ENCODE measurements around the gene CHTF18. TPM values are rescaled to one million over a fixed set of nuclear protein-coding genes. Genes with fewer than 3 reads are reported as not detected.

The CHTF18 gene
- total RNA-seq, 1 donor = 20.0 TPM

GRCh38 chr16:781346-782010, 6.9 kb upstream of the CHTF18 start:
- no peak for DNase-seq (ENCODE audit: low read depth)
- TF ChIP-seq CTCF (IDR thresholded peaks at IDR 0.05; ENCODE audit: insufficient read depth, low read length) = no peak
- H3K4me3 ChIP-seq (ENCODE audit: low read depth, low read length) = no peak overlapping the region

- H3K4me3 ChIP-seq (ENCODE audit: low read depth, low read length) = no peak overlapping the region
- TF ChIP-seq CTCF (IDR thresholded peaks at IDR 0.05; ENCODE audit: insufficient read depth, low read length) = no peak
- no peak for DNase-seq (ENCODE audit: low read depth)
These were observed 6.2 kb upstream of the CHTF18 start for GRCh38 chr16:782258-782657.

GRCh38 chr16:782766-783403, 5.5 kb upstream of the CHTF18 start:
- DNase-seq (ENCODE audit: low read depth) = no peak
- no peak overlapping the region for H3K4me3 ChIP-seq (ENCODE audit: low read depth, low read length)
- no peak for TF ChIP-seq CTCF (IDR thresholded peaks at IDR 0.05; ENCODE audit: insufficient read depth, low read length)

GRCh38 chr16:783404-784161, 4.8 kb upstream of the CHTF18 start:
- no peak overlapping the region for H3K4me3 ChIP-seq (ENCODE audit: low read depth, low read length)
- peak; percentile 34 for DNase-seq (ENCODE audit: low read depth)
- TF ChIP-seq CTCF (IDR thresholded peaks at IDR 0.05; ENCODE audit: insufficient read depth, low read length) = no peak

GRCh38 chr16:784431-784830, 4.0 kb upstream of the CHTF18 start:
- no peak for DNase-seq (ENCODE audit: low read depth)
- TF ChIP-seq CTCF (IDR thresholded peaks at IDR 0.05; ENCODE audit: insufficient read depth, low read length) = no peak
- no peak overlapping the region for H3K4me3 ChIP-seq (ENCODE audit: low read depth, low read length)

GRCh38 chr16:785563-786535, 2.6 kb upstream of the CHTF18 start:
- H3K4me3 ChIP-seq (ENCODE audit: low read depth, low read length) = no peak overlapping the region
- peak; percentile 73 for TF ChIP-seq CTCF (IDR thresholded peaks at IDR 0.05; ENCODE audit: insufficient read depth, low read length)
- peak; percentile 44 for DNase-seq (ENCODE audit: low read depth)

All from fibroblast of the aortic adventitia (primary cell).